Stimulated activated CD8-positive, alpha-beta memory T cell treated with anti-CD3 and anti-CD28 coated beads, Interleukin-7, amount 100 ng/mL, for 24 hours (primary cell): ENCODE measurements around the gene AGBL3.
"Not testable (repeated sequence)": the region's sequence is repeated elsewhere in the genome, so short reads cannot be mapped to it uniquely, and the experiment has no call there.

Experiments used
- DNase-seq: peaks from one replicate; pipeline ENCODE4 v3.0.0-alpha.2; 2020; ENCODE audit warnings: low read depth

Gene AGBL3

DNA sequence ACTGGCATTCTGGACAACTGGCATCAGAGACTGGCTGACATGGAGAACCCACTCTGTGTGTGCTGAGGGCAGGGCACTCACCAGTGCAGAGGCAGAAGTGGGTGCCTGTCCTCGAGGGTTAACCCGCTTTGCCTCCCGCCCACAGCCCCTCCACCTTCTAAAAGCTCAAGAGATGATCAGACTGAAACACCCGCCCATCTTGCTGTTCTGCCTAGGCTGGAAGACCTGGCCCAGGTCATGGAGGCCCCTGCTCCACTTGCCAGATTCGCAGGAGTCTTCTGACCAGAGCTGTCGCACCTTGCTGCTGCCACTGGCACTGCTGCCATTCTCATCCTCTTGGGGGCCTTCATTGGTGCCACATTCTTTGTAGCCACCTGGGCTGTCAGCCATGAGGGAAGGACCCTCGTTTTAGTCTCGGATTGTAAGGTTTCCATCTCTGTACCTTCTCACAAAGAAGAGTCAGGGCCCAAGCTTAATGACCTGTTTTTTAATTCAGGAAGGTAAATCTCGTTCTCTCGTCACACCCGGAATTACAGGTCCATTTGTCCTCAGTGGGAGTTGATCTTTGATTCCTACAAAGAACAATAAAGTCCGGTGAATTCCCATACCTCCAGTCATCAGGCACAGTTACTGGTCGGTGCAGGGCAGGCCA lies 182.3 kb downstream of the AGBL3 start:
- DNase-seq: no peak

DNA sequence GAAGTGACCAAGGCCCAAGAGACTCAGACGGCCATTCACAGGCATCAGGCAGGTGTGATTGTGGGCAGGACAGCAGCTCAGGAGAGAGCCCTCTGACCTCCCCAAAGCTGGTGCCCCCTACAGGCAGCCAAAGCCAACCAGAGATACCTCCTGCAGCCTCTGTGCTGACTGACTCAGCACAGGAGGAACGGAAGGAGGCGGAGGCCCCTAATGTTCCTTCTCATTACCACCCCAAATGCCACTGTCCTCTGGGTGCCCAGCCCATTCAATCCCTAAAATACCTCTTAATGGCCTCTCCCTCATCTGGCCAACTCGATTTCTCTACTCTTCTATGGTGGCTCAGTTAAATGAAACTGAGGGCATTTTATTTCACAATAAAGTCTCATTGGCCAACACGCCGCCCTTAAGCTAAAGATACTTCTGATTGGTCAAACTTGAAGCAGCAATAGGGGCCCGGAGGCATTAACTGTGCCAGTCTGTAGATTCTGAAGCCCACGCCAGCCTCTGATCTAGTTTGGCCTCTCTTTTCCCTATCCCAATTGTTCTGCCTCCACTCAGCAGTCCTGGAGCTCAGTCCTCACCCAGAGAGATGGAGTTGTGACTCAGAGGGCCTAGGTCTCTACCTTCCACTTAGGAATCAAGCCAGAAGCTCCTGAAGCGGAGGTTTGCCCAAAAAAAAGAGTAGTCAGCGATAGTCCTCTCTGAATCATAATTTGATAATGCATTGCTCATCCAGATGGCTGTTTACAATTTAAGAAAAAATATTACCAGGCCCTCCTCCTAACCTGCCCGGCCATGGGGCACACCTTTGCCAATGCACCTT lies 183.0 kb downstream of the AGBL3 start:
- peak; percentile 33 for DNase-seq

DNA sequence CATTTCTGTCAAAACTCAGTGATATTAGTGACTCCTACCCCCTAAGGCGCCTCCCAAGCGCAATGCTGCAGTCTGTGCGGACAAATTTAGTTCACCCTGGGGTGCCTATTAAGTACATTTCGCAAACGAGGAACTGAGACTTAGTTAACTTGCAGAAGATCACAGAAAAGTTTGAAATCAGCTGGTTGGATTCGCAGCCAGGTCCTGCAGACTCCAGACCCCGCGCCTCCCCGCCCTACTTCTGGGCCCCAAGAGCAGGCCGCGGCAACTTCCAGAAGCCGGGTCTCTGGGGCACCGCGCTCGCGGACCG lies 183.6 kb downstream of the AGBL3 start:
- DNase-seq: no peak

DNA sequence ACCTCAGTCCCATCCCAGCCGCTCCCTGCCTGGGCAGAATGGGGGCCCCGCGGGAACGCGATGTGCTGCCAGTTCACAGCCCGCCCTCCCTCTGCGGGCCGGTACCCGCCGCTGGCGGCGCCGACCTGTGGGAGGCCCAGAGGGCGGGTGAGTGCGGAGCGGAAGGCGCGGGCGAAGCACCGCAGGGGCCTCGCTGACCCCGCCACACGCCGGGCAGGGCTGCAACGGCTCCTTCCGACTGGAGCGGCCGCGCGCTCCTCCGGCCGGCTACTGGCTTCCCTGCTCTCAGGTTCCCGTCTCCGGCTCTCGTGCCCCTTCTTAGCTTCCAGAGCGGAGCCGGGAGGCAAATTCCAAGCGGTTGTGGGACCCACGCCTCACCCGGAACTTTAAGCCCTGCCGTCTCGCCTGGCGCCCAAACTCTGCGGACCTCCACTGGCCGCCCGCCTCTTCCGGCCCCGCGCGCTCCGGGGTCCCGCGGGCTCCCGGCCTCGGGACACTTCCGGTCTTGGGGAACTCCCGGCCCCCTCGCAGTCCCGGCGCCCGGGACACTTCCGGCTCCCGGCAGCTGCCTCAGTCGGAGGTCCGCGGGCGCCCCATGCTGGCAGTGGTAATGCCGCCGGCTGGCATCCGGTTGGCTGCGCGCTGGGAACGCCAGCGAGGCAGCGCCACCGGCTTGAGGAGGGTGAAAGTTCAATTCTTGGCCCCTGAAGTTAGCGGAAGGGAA lies 184.1 kb downstream of the AGBL3 start, which contains the start of gene CYREN:
Gene CYREN, minus strand, starts transcription at position 434 of the 724 bp plus-strand sequence. CDS start 1,785 bp downstream, outside the sequence.
- DNase-seq: peak; percentile 86

DNA sequence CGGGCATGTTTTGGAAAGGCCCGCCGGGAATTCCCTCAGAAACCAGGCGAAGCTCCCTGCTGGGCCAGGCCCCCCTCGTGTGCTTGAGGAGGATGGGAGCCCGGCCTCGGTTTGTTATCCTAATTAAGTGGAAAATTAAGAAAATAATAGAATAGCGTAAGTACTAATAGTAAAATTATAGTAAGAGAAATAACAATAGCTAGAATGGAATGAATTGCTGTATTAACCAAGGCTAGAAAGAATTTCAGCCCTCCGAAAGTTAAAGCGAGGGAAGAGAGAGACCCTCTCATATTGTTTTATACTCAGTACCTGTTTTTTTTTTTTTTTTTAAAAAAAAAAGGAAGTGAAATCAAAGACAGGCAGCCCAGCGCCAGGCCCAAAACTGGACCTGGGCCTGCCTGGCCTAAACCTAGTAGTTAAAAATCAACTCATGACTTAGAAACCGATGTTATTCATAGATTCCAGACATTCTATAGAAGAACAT lies 184.7 kb downstream of the AGBL3 start:
- not testable (repeated sequence) for DNase-seq

DNA sequence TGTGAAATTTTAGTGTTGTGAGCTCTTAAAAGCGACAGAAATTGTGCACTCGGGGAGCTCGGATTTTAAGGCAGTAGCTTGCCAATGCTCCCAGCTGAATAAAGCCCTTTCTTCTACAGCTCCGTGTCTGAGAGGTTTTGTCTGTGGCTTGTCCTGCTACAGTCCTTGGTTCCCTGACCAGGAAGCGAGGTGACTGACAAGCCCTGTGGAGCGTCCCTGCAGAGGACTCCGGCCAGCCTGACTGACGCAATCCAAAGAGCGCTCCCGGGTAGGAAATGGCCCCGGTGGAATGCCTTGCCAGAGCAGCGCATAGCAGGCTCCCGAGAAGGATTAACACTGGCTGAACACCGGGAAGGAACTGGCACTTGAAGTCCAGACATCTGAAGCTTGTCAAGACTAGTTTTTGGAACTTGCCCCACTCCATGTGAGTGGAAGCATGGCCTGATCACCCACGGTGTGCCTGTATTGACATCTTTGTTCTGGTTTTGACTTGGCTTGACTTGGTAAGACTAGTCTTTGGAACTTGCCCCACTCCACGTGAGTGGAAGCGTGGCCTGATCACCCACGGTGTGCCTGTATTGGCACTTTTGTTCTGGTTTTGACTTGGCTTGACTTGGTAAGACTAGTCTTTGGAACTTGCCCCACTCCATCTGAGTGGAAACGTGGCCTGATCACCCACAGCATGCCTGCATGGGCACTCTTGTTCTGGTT lies 185.4 kb downstream of the AGBL3 start:
- not testable (repeated sequence) for DNase-seq

DNA sequence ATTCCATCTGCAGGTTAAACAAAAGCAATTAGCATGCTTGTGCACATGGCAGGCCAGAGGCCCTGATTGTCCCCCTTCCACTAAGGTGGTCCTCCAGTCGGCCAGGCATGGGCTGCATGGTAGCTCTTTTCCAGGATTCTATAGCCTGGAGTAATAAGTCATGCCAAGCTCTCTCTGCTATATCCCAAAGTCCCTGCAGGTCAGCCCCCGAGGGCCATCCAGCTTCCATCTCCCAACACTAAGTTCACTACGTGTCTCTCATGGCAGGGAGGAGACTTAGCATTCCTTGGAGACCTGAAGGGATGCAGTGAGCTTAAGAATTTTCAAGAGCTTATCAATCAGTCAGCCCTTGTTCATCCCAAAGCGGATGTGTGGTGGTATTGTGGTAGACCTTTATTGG lies 187.6 kb downstream of the AGBL3 start:
- DNase-seq: not testable (repeated sequence)

DNA sequence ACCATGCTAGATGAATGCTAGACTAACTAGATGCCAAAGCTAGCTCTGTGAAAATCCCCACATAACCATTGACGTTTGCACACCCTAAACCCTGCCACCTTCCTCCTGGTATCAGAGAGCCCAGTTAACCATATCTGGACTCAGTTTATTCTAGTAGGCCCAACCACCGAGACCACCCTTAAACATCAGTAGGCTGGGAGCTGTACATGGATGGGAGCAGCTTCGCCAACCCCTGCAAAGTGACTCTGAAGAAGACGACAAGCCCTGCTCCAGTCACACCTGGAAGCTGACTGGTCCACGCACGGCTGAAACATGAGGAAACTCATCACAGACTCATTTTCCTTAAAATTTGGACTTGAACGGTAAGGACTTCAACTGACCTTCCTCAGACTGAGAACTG lies 188.6 kb downstream of the AGBL3 start:
- no peak for DNase-seq

DNA sequence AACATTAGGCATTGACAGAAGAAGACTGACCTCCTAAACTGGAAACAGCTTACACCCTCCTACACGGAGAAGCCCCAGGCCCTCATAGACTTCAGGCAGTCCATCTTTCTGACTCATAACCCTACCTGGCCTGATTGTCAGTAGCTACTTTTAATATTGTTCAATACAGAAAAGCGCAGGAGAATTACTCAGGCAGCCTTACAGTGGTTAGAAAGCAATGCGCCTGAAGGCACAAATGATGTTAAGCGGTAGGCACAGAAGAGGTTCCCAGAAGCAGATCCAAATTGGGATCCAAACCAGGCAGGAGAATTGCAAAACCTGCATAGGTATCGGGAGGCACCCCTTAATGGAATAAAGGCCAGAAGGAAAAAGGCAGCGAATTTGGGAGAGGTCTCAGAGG lies 189.6 kb downstream of the AGBL3 start:
- no peak for DNase-seq

DNA sequence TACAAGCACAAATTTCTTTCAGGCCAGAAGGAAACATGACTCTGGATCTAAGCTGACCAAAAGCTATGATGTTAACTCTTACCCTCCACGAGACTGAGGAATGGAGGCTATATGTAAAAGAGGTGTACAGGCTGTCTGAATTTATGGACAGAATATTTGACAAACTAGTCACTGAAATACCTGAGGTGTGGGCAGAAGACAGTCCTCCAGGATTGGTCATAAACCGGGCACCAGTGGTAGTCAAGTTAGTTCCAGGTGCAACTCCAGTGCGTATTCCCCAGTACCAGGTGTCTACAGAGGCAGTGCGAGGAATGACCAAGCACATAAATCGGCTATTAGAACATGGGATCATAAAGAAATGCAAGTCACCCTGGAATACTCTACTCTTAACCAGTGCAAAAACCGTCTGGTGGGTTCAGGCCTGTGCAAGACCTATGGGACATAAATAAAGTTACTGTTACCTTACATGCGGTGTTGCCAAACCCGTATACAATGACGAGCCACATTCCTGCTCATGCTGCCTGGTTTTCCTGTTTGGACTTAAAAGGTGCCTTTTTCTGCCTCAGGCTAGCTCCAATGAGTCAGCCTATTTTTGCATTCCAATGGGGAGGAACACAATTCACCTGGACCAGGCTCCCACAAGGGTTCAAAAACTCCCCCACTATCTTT lies 190.9 kb downstream of the AGBL3 start:
- no peak for DNase-seq

DNA sequence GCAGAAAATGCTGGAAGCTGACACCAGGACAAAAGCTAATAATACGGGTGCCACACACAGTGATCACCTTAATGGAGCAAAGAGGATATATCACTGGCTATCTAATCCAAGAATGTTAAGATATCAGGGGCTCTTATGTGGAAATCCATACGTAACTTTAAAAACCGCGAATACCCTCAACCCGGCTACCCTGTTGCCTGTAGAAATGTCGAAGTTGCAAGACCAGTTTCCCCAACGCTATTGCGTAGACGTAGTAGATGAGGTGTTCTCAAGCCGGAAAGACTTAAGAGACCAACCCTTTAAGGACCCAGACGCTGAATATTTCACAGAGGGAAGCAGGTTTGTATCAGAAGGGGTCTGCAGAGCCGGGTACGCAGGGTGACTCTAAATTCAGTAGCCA lies 192.1 kb downstream of the AGBL3 start:
- DNase-seq: no peak

DNA sequence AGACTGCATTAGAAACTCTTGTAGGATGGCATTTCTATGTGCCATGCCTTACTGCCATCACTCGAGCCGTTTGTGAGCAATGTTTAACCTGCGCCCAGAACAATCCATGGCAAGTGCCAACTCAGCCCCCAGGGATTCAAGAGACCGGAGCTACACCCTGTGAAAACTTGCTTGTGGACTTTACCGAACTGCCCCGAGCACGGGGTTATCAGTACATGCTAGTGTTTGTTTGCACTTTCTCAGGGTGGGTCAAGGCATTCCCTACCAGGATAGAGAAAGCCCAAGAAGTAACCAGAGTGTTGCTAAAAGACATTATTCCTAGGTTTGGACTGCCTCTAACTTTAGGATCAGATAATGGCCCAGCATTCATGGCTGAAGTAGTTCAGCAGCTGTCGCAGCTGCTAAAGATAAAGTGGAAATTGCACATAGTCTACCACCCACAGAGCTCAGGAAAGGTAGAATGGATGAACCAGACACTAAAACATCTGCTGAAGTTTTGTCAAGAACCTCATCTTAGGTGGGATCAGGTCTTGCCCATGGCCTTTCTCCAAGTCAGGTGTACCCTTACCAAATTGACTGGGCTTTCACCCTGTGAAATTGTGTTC lies 193.1 kb downstream of the AGBL3 start:
- DNase-seq: no peak

DNA sequence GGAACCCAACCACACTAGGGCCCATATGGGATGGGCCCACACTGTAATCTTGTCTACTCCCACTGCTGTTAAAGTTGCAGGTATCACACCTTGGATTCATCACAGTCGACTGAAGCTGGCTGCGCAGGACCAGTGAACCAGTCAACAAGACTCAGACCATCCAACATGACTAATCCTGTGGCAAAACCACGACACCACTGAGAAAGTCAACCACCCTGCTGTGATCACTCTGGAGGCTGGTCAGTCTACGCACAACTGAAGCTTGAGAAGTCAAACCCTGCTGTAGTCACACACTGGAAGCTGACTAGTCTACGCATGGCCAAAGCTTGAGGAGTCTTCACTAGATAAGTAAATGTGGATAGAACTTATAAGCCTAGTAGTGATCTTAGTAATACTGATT lies 193.8 kb downstream of the AGBL3 start:
- DNase-seq: no peak

DNA sequence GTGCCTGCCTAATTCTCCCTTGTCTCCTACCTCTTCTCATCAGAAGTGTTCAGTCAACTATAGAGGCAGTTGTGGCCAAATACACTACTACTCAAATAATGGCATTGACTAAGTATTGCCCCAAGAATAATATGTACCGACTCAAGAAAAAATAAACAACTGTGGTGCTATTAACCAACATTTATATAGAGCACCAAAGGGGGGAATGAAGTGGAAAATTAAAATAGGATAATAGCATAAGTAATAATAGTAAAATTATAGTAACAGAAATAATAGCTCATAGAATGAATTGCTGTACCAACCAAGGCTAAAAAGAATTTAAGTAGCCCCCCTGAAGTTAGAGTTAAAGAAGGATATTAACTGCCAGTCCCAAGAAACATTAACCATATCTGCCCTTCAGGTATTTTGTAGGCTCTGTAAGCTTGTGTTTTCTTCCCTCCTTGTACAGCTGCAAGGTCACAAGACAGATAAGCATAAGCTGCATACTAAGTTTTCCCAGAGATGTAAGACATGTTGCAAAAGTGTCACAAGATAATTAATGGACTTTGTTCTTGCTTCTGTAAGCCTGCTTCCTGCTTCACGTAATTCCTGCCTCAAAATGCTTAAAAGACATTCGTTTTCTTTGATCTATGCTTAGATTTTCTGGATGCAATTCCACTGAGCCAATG lies 195.1 kb downstream of the AGBL3 start:
- no peak for DNase-seq

DNA sequence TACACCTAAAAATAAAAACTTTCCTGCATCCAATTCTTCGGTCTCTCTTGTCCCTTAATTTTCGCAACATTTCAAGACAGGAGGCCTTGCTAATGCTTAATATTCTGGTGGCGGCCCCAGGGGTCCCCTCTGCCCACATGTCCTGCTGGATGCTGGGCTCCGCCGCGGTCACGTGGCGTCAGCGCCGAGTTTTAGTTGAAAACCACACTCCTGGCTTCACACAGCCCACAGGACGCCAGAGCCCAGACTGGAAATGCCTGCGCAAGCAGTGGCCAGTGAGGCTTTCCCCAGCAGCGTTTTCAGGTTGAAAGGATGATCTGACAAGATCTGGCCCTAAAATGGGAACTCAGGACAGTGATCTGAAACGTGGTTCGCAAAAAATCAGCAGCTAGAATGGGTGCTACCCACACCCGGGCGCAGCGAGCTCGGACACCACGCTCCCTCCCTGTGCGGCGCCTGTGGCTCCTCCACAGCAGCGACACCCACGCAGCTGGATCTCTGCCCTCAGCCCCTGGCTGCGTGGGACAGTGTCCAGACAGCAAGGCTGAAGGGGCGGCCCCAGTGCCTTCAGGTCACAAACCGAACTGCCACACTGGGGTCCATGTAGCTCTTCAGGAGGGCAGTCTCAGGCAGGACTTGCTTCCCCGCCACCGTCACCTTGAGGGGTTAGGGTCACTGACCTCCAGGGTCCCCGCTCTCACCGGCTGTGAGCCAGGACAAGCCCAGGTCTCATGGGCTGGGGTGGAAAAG lies 195.8 kb downstream of the AGBL3 start:
- DNase-seq: no peak

DNA sequence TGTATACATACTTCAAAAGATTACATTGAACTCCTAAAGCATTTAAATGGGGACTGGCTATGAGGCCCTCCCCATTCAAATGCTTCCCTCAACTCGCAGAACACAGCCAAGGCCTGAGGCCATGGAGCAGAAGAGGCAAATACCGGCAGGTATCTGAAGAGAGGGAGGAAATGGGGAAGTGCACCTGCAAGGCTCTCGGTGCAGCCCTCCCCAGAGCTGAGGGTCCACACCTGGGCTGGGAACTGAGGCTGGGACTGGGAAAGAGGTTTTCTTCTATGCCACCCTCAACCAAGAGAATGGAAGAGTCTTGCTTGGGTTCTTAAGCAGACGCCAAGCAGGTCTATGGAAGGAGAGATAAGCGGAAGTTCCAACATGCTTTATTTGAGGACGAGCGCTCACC lies 197.2 kb downstream of the AGBL3 start:
- DNase-seq: no peak

DNA sequence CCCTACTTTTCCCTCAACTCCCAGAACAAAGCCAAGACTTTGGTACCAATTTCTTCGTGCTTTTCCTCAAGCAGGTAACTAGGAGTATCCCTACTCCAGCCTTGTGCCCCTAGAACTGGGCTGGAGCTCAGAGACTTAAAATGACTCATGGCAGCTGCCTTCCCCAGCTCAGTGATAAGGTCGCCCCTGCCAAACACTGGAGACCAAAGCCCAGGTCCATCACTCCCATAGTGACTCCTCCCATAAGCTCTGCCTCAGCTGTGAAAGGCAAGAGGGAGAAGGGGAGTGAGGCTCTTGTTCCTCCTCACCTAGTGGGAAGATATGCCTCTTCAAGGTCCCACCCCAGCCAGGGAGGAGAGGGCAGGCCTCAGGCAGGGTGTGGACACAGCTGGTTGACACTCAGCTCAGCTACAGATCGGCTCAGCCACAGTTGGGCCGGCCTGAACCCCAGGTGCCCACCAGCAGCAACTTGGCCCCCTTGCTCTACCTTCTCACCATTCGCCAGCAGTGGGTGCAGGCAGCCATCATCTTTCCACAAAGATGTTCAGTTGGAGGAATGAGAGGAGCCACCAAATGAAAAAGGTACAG lies 198.0 kb downstream of the AGBL3 start:
- no peak for DNase-seq
